Adrenal gland (tissue), 12 donors: ENCODE results near the gene AGAP1. TPM values are rescaled to one million over a fixed set of nuclear protein-coding genes. Genes with fewer than 3 reads are reported as not detected.

Experiments
- DNase-seq, 7 donors: peaks; one replicate each; pipeline ENCODE4 v3.0.0-alpha.2; 2019 to 2020
- H3K27ac ChIP-seq, 5 donors: fragments of 200-600 bp; sonication (generic) in 4 of 5; 1 replicate in 3 of 5; 2 replicates in 2 of 5; pipeline versions ENCODE4 v1.5.1 to v1.8.0; 2016 to 2020; ENCODE audit warnings: mild to moderate bottlenecking in 1 of 5
- H3K27me3 ChIP-seq: fragments of 200-600 bp; 2 replicates; pipeline ENCODE4 v1.8.0; 2021
- H3K36me3 ChIP-seq, 2 donors: fragments of 200-600 bp; replicated peaks in 1 of 2; 1 replicate in 1 of 2; 2 replicates in 1 of 2; pipeline versions ENCODE4 v1.5.1 to v1.8.0; 2018 to 2022
- H3K4me1 ChIP-seq, 2 donors: fragments of 200-600 bp; replicated peaks in 1 of 2; 1 replicate in 1 of 2; 2 replicates in 1 of 2; pipeline versions ENCODE4 v1.5.1 to v1.8.0; 2018 to 2021
- H3K4me3 ChIP-seq, 4 donors: fragments of 200-600 bp; sonication (generic) in 3 of 4; one replicate each; pipeline ENCODE4 v1.5.1; 2016 to 2018
- H3K9me3 ChIP-seq, 3 donors: fragments of 200-600 bp; sonication (generic) in 1 of 3; replicated peaks in 1 of 3; 1 replicate in 2 of 3; 2 replicates in 1 of 3; pipeline versions ENCODE4 v1.5.1 to v1.8.0; 2016 to 2021
- CTCF ChIP-seq, 6 experiments: fragments of 450-650 bp in 4 of 6; fragments of 200-600 bp in 2 of 6; sonication (generic) in 1 of 6; IDR thresholded peaks; 1 replicate in 5 of 6; 2 replicates in 1 of 6; pipeline versions ENCODE4 v1.5.1 to v1.8.0; 2016 to 2021; ENCODE audit warnings: antibody characterized with exemption in 6 of 6, mild to moderate bottlenecking in 2 of 6, moderate library complexity in 1 of 6
- POLR2A ChIP-seq, 2 donors: fragments of 450-650 bp; IDR thresholded peaks; one replicate each; pipeline ENCODE4 v1.6.1; 2017; ENCODE audit warnings: antibody characterized with exemption in 2 of 2, mild to moderate bottlenecking in 2 of 2, moderate library complexity in 1 of 2
- WGBS, 4 donors: extraction: QIAGEN DNeasy Blood & Tissue Kit in 2 of 4; methylation state at CpG; one replicate each; pipeline versions ENCODE4 v1.1.5 to v1.1.7; 2013 to 2017; 5-methylcytosine and 5-hydroxymethylcytosine counted together
- intact Hi-C, 2 donors: fragments of 100-400 bp; cut with DNase I; formaldehyde crosslinking; loops; one replicate each; pipeline versions ENCODE4 v1.14.1 to v1.15.0; 2022 to 2023
- polyA plus RNA-seq, 3 donors: library from polyadenylated mRNA; stranded (reverse); fragments of 200-250 nt in 2 of 3; fragments of 350-450 nt in 1 of 3; fragmentation: Illumina TruSeq in 1 of 3; extraction: RNeasy Lipid Tissue Mini Kit (QIAGEN cat#74804) in 1 of 3; gene quantifications; one replicate each; pipeline ENCODE4 v1.2.3, GENCODE V29; 2013 to 2014
- total RNA-seq, 9 donors: library from RNA; depleted of rRNA in 4 of 9; stranded (reverse); fragments of >200 nt in 4 of 9; fragments of 120-200 nt in 1 of 9; fragmentation: NEBNext Ultra II Directional in 1 of 9; extraction: Animal tissue kit (Norgen Biotek cat#: 25700) in 1 of 9; gene quantifications; one replicate each; pipeline versions ENCODE4 v1.1.0 to v1.2.4, GENCODE V29; 2013 to 2023
- donor health status: healthy with polysubstance abuse.
- donor health status: Bipolar disorder and iron deficiency.
- donor health status: DM: yes; HTN: yes; CAD: no.
- donor health status: DM: no; HTN: no; CAD: no.
- donor health status: DM: no; HTN: no; CAD: no.
- donor health status: DM: yes; HTN: yes; CAD: no.

AGAP1 gene
- total and polyA plus RNA-seq, 12 donors, result 5.3 to 29.6 (median 17.7) TPM

DNA sequence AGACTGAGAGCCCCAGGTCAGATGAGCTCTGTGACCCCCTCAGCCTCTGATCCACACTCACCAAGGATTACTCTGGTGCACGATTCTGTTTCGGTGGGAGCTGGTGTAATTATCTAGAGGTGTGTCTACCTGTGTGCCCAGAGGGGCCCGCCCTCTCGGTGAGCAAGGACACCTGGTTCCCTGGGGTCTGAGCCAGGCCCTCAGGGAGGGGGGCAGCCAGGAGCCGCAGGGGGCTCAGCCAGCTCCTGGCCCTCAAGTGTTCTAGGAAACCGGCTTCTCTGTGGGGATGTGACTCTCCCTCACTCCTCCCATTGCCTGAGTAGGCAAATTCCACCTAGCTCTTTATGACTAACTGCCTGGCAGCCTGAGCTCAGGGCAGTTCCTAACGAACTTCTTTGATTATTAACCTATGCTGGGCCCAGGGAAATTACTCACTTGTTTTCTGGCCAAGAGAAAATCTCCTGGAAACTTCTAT is 17.4 kb downstream of the AGAP1 start:
- H3K27ac ChIP-seq, result no peak overlapping the region
- no peaks in the 10 kb centered on the region for H3K27me3 ChIP-seq
- no peaks in the 10 kb centered on the region for H3K36me3 ChIP-seq
- WGBS, 4 donors, result 24 to 51% (median 46%) methylated on average over 2 to 7 of the region's 7 CpGs
- H3K4me1 ChIP-seq, result peaks cover 0 to 8% of the 10 kb centered on the region in 2 donors
- peak in 6 of 7 donors; percentile 66 to 81 (median 74) for DNase-seq
- no peak overlapping the region for H3K4me3 ChIP-seq
- H3K9me3 ChIP-seq, result no peaks in the 10 kb centered on the region
- intact Hi-C loops, result no loop called here
- no peak for TF ChIP-seq POLR2A (IDR thresholded peaks at IDR 0.05)
- no peak for TF ChIP-seq CTCF (IDR thresholded peaks at IDR 0.05)

- no peaks in the 10 kb centered on the region for H3K27me3 ChIP-seq
- peaks cover 0 to 8% of the 10 kb centered on the region in 2 donors for H3K4me1 ChIP-seq
- DNase-seq, result no peak
- H3K27ac ChIP-seq, result peak overlapping the region in 1 of 5 donors; percentile 22
- no peak overlapping the region for H3K4me3 ChIP-seq
- TF ChIP-seq CTCF (IDR thresholded peaks at IDR 0.05) (no peak), POLR2A (IDR thresholded peaks at IDR 0.05) (no peak)
- no peaks in the 10 kb centered on the region for H3K9me3 ChIP-seq
- intact Hi-C loops, result no loop called here
- no peaks in the 10 kb centered on the region for H3K36me3 ChIP-seq
- WGBS, 4 donors, result 84 to 92% (median 90%) methylated on average over 9 of the region's 9 CpGs
Measured at GRCh38 chr2:235511751-235512698, 18.2 kb downstream of the AGAP1 start.

DNA sequence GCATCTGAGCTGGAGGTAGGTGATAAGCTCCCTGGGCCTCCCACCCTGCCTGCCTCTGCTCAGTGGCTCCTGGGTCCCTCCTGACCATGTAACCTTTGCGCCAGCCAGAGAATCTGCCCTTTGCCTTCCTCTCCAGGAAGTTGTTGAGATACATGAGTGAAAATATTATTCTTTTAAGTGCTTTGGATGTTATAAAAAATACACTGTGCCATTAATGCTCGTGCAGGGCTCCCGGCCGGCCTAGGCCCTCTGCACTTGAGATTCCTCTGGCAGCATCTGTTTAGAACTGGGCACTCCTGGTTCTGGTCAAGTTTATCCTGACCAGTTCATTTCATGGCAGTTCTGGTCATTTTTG is 18.8 kb downstream of the AGAP1 start:
- no peak overlapping the region for H3K4me3 ChIP-seq
- intact Hi-C loops, result no loop called here
- no peak for DNase-seq
- no peak overlapping the region for H3K27ac ChIP-seq
- H3K27me3 ChIP-seq, result no peaks in the 10 kb centered on the region
- 87 to 93% (median 90%) methylated on average over 4 of the region's 4 CpGs for WGBS, 4 donors
- no peaks in the 10 kb centered on the region for H3K9me3 ChIP-seq
- TF ChIP-seq CTCF (IDR thresholded peaks at IDR 0.05) (no peak), POLR2A (IDR thresholded peaks at IDR 0.05) (no peak)
- peaks cover 0 to 10% of the 10 kb centered on the region in 2 donors for H3K4me1 ChIP-seq
- no peaks in the 10 kb centered on the region for H3K36me3 ChIP-seq

DNA sequence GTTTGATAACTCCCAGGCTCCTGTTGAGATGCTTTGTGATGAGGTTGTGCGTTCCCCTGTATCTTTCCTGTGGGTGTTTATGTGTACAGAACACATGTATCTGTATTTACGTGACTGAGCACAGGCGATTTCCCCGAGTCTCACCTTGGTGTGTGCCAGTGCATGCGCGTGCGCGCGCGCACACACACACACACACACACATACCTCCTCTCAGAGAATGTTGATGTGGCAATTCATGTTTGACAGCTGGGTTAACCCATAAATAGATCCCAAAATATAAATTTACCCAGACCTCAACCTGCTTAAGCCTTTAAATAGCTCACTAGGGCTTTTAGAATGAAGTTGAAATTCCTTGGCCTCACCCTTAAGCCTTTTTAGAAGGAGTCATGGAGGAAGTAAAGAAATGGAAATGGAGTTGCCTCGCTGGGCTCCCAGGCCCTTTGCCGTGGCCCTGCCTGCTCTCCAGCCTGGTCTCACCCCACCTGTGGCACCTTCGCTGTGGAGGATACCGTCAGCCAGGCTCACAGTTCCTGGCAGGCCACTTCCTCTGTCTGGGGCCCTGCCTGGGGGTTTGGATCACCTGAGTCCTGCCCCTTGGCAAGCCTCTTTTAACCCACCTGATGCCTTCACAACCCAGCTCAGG is 20.3 kb downstream of the AGAP1 start:
- WGBS, 4 donors, result 92 to 96% (median 94%) methylated on average over 14 of the region's 14 CpGs
- intact Hi-C loops, result no loop called here
- peaks cover 7 to 19% of the 10 kb centered on the region in 2 donors for H3K4me1 ChIP-seq
- no peak for DNase-seq
- H3K36me3 ChIP-seq, result no peaks in the 10 kb centered on the region
- no peak overlapping the region for H3K27ac ChIP-seq
- H3K9me3 ChIP-seq, result no peaks in the 10 kb centered on the region
- no peak overlapping the region for H3K4me3 ChIP-seq
- no peak for TF ChIP-seq POLR2A (IDR thresholded peaks at IDR 0.05)
- TF ChIP-seq CTCF (IDR thresholded peaks at IDR 0.05), result no peak
- no peaks in the 10 kb centered on the region for H3K27me3 ChIP-seq
